ENCODE measurements around the gene KAT2A. TPM values are rescaled to one million over a fixed set of nuclear protein-coding genes. Genes with fewer than 3 reads are reported as not detected.
A peak's percentile ranks its signal among the peaks of the same experiment; 100 is the strongest.

Gene KAT2A
- total and polyA plus RNA-seq, 9 of the 15 experiments (the other 6 are each of a cell fraction or from before 2014, with no cell fraction given), result 1.5 to 80.4 (median 31.9) TPM

GRCh38 chr17:42078396-42079043 is 42.6 kb downstream of the KAT2A start (continued):
- TF ChIP-seq ZNF277 (CRISPR knock-in tag; IDR thresholded peaks at IDR 0.05; ENCODE audit: borderline replicate concordance) (no peak), RAD51 (IDR thresholded peaks at IDR 0.05; ENCODE audit: borderline replicate concordance, low read depth) (0 out of 2 replicates have a peak, but pooled peaks have one; percentile 21), ZMIZ1 (IDR thresholded peaks at IDR 0.05; ENCODE audit: low read depth in 2 of 2, low read length in 2 of 2) (no peak), TEAD2 (tag; IDR thresholded peaks at IDR 0.05) (no peak), MYBL2 (IDR thresholded peaks at IDR 0.05; ENCODE audit: low read depth) (no peak), MYBL2 (CRISPR knock-in tag; IDR thresholded peaks at IDR 0.05; ENCODE audit: borderline replicate concordance) (no peak), RCOR1 (IDR thresholded peaks at IDR 0.05; ENCODE audit: borderline replicate concordance in 1 of 2, low read depth in 2 of 2, low read length in 2 of 2) (no peak), CGGBP1 (CRISPR knock-in tag; IDR thresholded peaks at IDR 0.05) (no peak), FOXP1 (CRISPR knock-in tag; IDR thresholded peaks at IDR 0.05) (no peak), ZNF282 (CRISPR knock-in tag; IDR thresholded peaks at IDR 0.05) (no peak), THAP7 (CRISPR knock-in tag; IDR thresholded peaks at IDR 0.05) (no peak), SMARCB1 (IDR thresholded peaks at IDR 0.05; ENCODE audit: insufficient read length, low read depth) (no peak), GATA2 (CRISPR knock-in tag; IDR thresholded peaks at IDR 0.05) (no peak), EHMT2 (IDR thresholded peaks at IDR 0.05) (no peak), ZNF184 (CRISPR knock-in tag; IDR thresholded peaks at IDR 0.05) (no peak), ZNF12 (CRISPR knock-in tag; IDR thresholded peaks at IDR 0.05) (no peak), TSHZ1 (CRISPR knock-in tag; IDR thresholded peaks at IDR 0.05) (no peak), ARID2 (IDR thresholded peaks at IDR 0.05) (no peak), SMARCA5 (IDR thresholded peaks at IDR 0.05) (no peak), BHLHE40 (IDR thresholded peaks at IDR 0.05; ENCODE audit: low read length) (no peak; the same call in 1 of the 2 replicates)
